Fibroblast of skin of right quadriceps (primary cell): ENCODE results near the gene ZNF879.
A peak's percentile ranks its signal among the peaks of the same experiment; 100 is the strongest.

Experiments used
- DNase-seq: peaks from one replicate; pipeline ENCODE4 v3.0.0-alpha.2; 2013

ZNF879 gene

GRCh38 chr5:179033004-179033580 is 9.5 kb downstream of the ZNF879 start:
- no peak for DNase-seq

GRCh38 chr5:179044765-179045164 is 21.2 kb downstream of the ZNF879 start:
- no peak for DNase-seq

- no peak for DNase-seq
Observed at GRCh38 chr5:179051784-179052183, 28.2 kb downstream of the ZNF879 start.

GRCh38 chr5:179054036-179054785 is 30.6 kb downstream of the ZNF879 start:
- DNase-seq = no peak

- no peak for DNase-seq
Observed at GRCh38 chr5:179054876-179055275, 31.3 kb downstream of the ZNF879 start.

- no peak for DNase-seq
Observed at GRCh38 chr5:179055436-179055835, 31.8 kb downstream of the ZNF879 start.

GRCh38 chr5:179055841-179056240 is 32.2 kb downstream of the ZNF879 start:
- no peak for DNase-seq

GRCh38 chr5:179060116-179061008 is 36.8 kb downstream of the ZNF879 start, which contains the start of gene ZNF354C:
TSS of gene ZNF354C (plus strand) at chr5:179060373. CDS start at chr5:179062069, 1,696 bp downstream.
- peak; percentile 91 for DNase-seq

- DNase-seq = no peak
Observed at GRCh38 chr5:179061025-179061424, 37.4 kb downstream of the ZNF879 start.

GRCh38 chr5:179065703-179066102 is 42.1 kb downstream of the ZNF879 start:
- no peak for DNase-seq

GRCh38 chr5:179079165-179079987 is 55.8 kb downstream of the ZNF879 start:
- no peak for DNase-seq

- DNase-seq = no peak
Observed at GRCh38 chr5:179080724-179081123, 57.1 kb downstream of the ZNF879 start.
